Measurements from ENCODE around the gene HEBP1. TPM values are rescaled to one million over a fixed set of nuclear protein-coding genes. Genes with fewer than 3 reads are reported as not detected.

The HEBP1 gene
- polyA plus RNA-seq, 1 donor (not counting 4 experiments of a cell fraction or from before 2014, with no cell fraction given) = 24.8 TPM

- TF ChIP-seq EZH2 (IDR thresholded peaks at IDR 0.05; ENCODE audit: low read length) = no peak
- no peak for TF ChIP-seq CTCF (optimal IDR thresholded peaks at IDR 0.05 in 1 of 3, IDR thresholded peaks at IDR 0.05 in 1 of 3, conservative IDR thresholded peaks at IDR 0.05 in 1 of 3; ENCODE audit: extremely low read depth in 1 of 3, insufficient read depth in 2 of 3, low read length in 3 of 3)
- H3K4me1 ChIP-seq (ENCODE audit: control insufficient read depth, extremely low read depth, insufficient read depth, low read length) = no peaks in the 10 kb centered on the region
- no peak for DNase-seq (ENCODE audit: low read depth, low spot score)
- H3K4me2 ChIP-seq (ENCODE audit: control insufficient read depth, extremely low read depth, insufficient read depth, low read depth, low read length) = no peak overlapping the region
- H3K36me3 ChIP-seq (ENCODE audit: control insufficient read depth in 2 of 2, extremely low read depth in 1 of 2, insufficient read depth in 2 of 2, low read length in 2 of 2) = no peaks in the 10 kb centered on the region
- H3K9me3 ChIP-seq (ENCODE audit: control insufficient read depth, low read depth, low read length) = no peaks in the 10 kb centered on the region
- no peaks in the 10 kb centered on the region for H3K9me1 ChIP-seq (ENCODE audit: control insufficient read depth, extremely low read depth, insufficient read depth, low read length)
- peaks cover 3% of the 10 kb centered on the region for H3K27me3 ChIP-seq (ENCODE audit: control insufficient read depth, extremely low read depth, insufficient read depth, low read length)
- H3K27ac ChIP-seq (ENCODE audit: control insufficient read depth, insufficient read depth, low read length) = no peak overlapping the region
- no peaks in the 10 kb centered on the region for H3K79me2 ChIP-seq (ENCODE audit: control insufficient read depth, insufficient read depth, low read length)
- H3K9ac ChIP-seq (ENCODE audit: control insufficient read depth, extremely low read depth, insufficient read depth, low read length) = no peak overlapping the region
- dilution Hi-C loops (cut with MboI; ENCODE audit: extremely low pct_ligation_motif_present, low sequenced_read_pairs) = no loop called here
- no peak overlapping the region for H2AFZ ChIP-seq (ENCODE audit: control insufficient read depth, low read length)
- no peaks in the 10 kb centered on the region for H4K20me1 ChIP-seq (ENCODE audit: control insufficient read depth, extremely low read depth, insufficient read depth, low read length)
- FAIRE-seq = no peak
- no peak overlapping the region for H3K4me3 ChIP-seq (ENCODE audit: control insufficient read depth in 2 of 3, extremely low read depth in 1 of 3, insufficient read depth in 2 of 3, low read depth in 1 of 3, low read length in 3 of 3)
Observed at GRCh38 chr12:13022851-13023271, 22.8 kb upstream of the HEBP1 start.

GRCh38 chr12:13011098-13011497, 11.0 kb upstream of the HEBP1 start:
- H3K4me1 ChIP-seq (ENCODE audit: control insufficient read depth, extremely low read depth, insufficient read depth, low read length) = no peaks in the 10 kb centered on the region
- H2AFZ ChIP-seq (ENCODE audit: control insufficient read depth, low read length) = no peak overlapping the region
- FAIRE-seq (no peak), DNase-seq (ENCODE audit: low read depth, low spot score) (no peak)
- no peak overlapping the region for H3K27ac ChIP-seq (ENCODE audit: control insufficient read depth, insufficient read depth, low read length)
- H3K9me3 ChIP-seq (ENCODE audit: control insufficient read depth, low read depth, low read length) = no peaks in the 10 kb centered on the region
- dilution Hi-C loops (cut with MboI; ENCODE audit: extremely low pct_ligation_motif_present, low sequenced_read_pairs) = no loop called here
- H3K36me3 ChIP-seq (ENCODE audit: control insufficient read depth in 2 of 2, extremely low read depth in 1 of 2, insufficient read depth in 2 of 2, low read length in 2 of 2) = no peaks in the 10 kb centered on the region
- no peak overlapping the region for H3K4me2 ChIP-seq (ENCODE audit: control insufficient read depth, extremely low read depth, insufficient read depth, low read depth, low read length)
- H3K79me2 ChIP-seq (ENCODE audit: control insufficient read depth, insufficient read depth, low read length) = no peaks in the 10 kb centered on the region
- H3K9me1 ChIP-seq (ENCODE audit: control insufficient read depth, extremely low read depth, insufficient read depth, low read length) = no peaks in the 10 kb centered on the region
- H3K4me3 ChIP-seq (ENCODE audit: control insufficient read depth in 2 of 3, extremely low read depth in 1 of 3, insufficient read depth in 2 of 3, low read depth in 1 of 3, low read length in 3 of 3) = no peak overlapping the region
- no peaks in the 10 kb centered on the region for H4K20me1 ChIP-seq (ENCODE audit: control insufficient read depth, extremely low read depth, insufficient read depth, low read length)
- H3K9ac ChIP-seq (ENCODE audit: control insufficient read depth, extremely low read depth, insufficient read depth, low read length) = no peak overlapping the region
- TF ChIP-seq EZH2 (IDR thresholded peaks at IDR 0.05; ENCODE audit: low read length) = no peak
- TF ChIP-seq CTCF (optimal IDR thresholded peaks at IDR 0.05 in 1 of 3, IDR thresholded peaks at IDR 0.05 in 1 of 3, conservative IDR thresholded peaks at IDR 0.05 in 1 of 3; ENCODE audit: extremely low read depth in 1 of 3, insufficient read depth in 2 of 3, low read length in 3 of 3) = no peak
- H3K27me3 ChIP-seq (ENCODE audit: control insufficient read depth, extremely low read depth, insufficient read depth, low read length) = no peaks in the 10 kb centered on the region
